GM12875 (cell line): ENCODE measurements around the gene NME2.
"Not testable (repeated sequence)": the region's sequence is repeated elsewhere in the genome, so short reads cannot be mapped to it uniquely, and the experiment has no call there.

Experiments used
- H3K4me3 ChIP-seq: one replicate; pipeline ENCODE4 v1.5.1; 2011; ENCODE audit warnings: low read depth, low read length, control low read depth
- CTCF ChIP-seq: IDR thresholded peaks from 2 replicates; pipeline ENCODE4 v1.5.1; 2011; ENCODE audit warnings: low read depth, mild to moderate bottlenecking, control low read depth, inconsistent platforms, low read length, moderate library complexity, borderline replicate concordance; ENCODE audit not compliant: insufficient read depth

The NME2 gene

GRCh38 chr17:51121620-51122472 lies 44.4 kb upstream of the NME2 start:
- peak overlapping the region; percentile 29 for H3K4me3 ChIP-seq
- no peak for TF ChIP-seq CTCF

GRCh38 chr17:51122473-51123115 lies 43.6 kb upstream of the NME2 start:
- not testable (repeated sequence) for H3K4me3 ChIP-seq

- no peak overlapping the region for H3K4me3 ChIP-seq
- no peak for TF ChIP-seq CTCF
These were observed 41.3 kb upstream of the NME2 start for GRCh38 chr17:51124640-51125503.

GRCh38 chr17:51128076-51128475 lies 38.1 kb upstream of the NME2 start:
- TF ChIP-seq CTCF = no peak
- no peak overlapping the region for H3K4me3 ChIP-seq

GRCh38 chr17:51132964-51133319 lies 33.3 kb upstream of the NME2 start:
- H3K4me3 ChIP-seq = no peak overlapping the region
- TF ChIP-seq CTCF = no peak

GRCh38 chr17:51133365-51133764 lies 32.8 kb upstream of the NME2 start:
- no peak overlapping the region for H3K4me3 ChIP-seq
- TF ChIP-seq CTCF = no peak

GRCh38 chr17:51135956-51136355 lies 30.3 kb upstream of the NME2 start:
- no peak for TF ChIP-seq CTCF
- H3K4me3 ChIP-seq = no peak overlapping the region
